CD4-positive, CD25-positive, alpha-beta regulatory T cell (primary cell): ENCODE measurements around the gene PLEKHM3. TPM values are rescaled to one million over a fixed set of nuclear protein-coding genes. Genes with fewer than 3 reads are reported as not detected.

Source experiments
- ATAC-seq, 2 donors: fragments of 150-1000 bp; cut with Tn5 transposase; one replicate each; pipeline ENCODE4 v1.10.0; 2021; ENCODE audit warnings: low read depth in 2 of 2, moderate number of reproducible peaks in 2 of 2, moderate library complexity in 1 of 2
- DNase-seq, 3 donors: peaks; one replicate each; pipeline versions ENCODE4 v3.0.0 to v3.0.0-alpha.2; 2012 to 2022; ENCODE audit warnings: mixed read lengths in 1 of 3
- H3K27ac ChIP-seq: one replicate; pipeline ENCODE4 v1.7.0; 2013; ENCODE audit warnings: mild to moderate bottlenecking, low read length; ENCODE audit not compliant: insufficient read depth, poor library complexity, severe bottlenecking
- H3K27me3 ChIP-seq: one replicate; pipeline ENCODE4 v1.7.0; 2013; ENCODE audit warnings: low read length; ENCODE audit not compliant: control insufficient read depth, insufficient read depth
- H3K36me3 ChIP-seq: one replicate; pipeline ENCODE4 v1.7.0; 2013; ENCODE audit warnings: mild to moderate bottlenecking, low read length, moderate library complexity; ENCODE audit not compliant: control insufficient read depth, insufficient read depth
- H3K4me1 ChIP-seq: 2 replicates; pipeline ENCODE4 v1.7.0; 2013; ENCODE audit warnings: mild to moderate bottlenecking, low read length; ENCODE audit not compliant: insufficient read depth, control insufficient read depth, poor library complexity, severe bottlenecking
- H3K4me3 ChIP-seq: one replicate; pipeline ENCODE4 v1.7.0; 2013; ENCODE audit warnings: low read depth, mild to moderate bottlenecking, low read length, moderate library complexity
- H3K9me3 ChIP-seq, 2 experiments: 1 replicate in 1 of 2; 2 replicates in 1 of 2; pipeline ENCODE4 v1.7.0; 2013; ENCODE audit warnings: low read length in 2 of 2, mild to moderate bottlenecking in 1 of 2, moderate library complexity in 1 of 2; ENCODE audit not compliant: control insufficient read depth in 2 of 2
- H3K27ac Mint-ChIP-seq, 3 donors: one replicate each; pipeline ENCODE4 v1.8.0; 2020 to 2022; ENCODE audit warnings: mild to moderate bottlenecking in 3 of 3, mixed read lengths in 3 of 3, moderate library complexity in 2 of 3
- H3K27me3 Mint-ChIP-seq: one replicate; pipeline ENCODE4 v1.8.0; 2022; ENCODE audit warnings: mild to moderate bottlenecking, mixed read lengths
- H3K36me3 Mint-ChIP-seq: one replicate; pipeline ENCODE4 v1.8.0; 2020; ENCODE audit warnings: mixed read lengths
- H3K4me1 Mint-ChIP-seq, 4 donors: one replicate each; pipeline ENCODE4 v1.8.0; 2020 to 2022; ENCODE audit warnings: mixed read lengths in 4 of 4, mild to moderate bottlenecking in 1 of 4
- H3K4me3 Mint-ChIP-seq, 4 donors: one replicate each; pipeline ENCODE4 v1.8.0; 2020 to 2022; ENCODE audit warnings: mild to moderate bottlenecking in 4 of 4, mixed read lengths in 4 of 4, moderate library complexity in 3 of 4
- H3K9me3 Mint-ChIP-seq, 7 donors: one replicate each; pipeline ENCODE4 v1.8.0; 2020 to 2022; ENCODE audit warnings: mixed read lengths in 7 of 7, mild to moderate bottlenecking in 3 of 7, moderate library complexity in 2 of 7
- polyA plus RNA-seq, 4 donors: library from polyadenylated mRNA; unstranded; fragments of 300-500 nt; fragmentation: Illumina TruSeq; gene quantifications; one replicate each; pipeline ENCODE4 v1.2.3, GENCODE V29; 2021
- total RNA-seq: library from RNA; stranded (reverse); gene quantifications from one replicate; pipeline ENCODE4 v1.2.3, GENCODE V29; 2022

PLEKHM3 gene
- total and polyA plus RNA-seq, 5 donors from 2014 or later, result 2.7 to 15.1 (median 3.4) TPM

DNA sequence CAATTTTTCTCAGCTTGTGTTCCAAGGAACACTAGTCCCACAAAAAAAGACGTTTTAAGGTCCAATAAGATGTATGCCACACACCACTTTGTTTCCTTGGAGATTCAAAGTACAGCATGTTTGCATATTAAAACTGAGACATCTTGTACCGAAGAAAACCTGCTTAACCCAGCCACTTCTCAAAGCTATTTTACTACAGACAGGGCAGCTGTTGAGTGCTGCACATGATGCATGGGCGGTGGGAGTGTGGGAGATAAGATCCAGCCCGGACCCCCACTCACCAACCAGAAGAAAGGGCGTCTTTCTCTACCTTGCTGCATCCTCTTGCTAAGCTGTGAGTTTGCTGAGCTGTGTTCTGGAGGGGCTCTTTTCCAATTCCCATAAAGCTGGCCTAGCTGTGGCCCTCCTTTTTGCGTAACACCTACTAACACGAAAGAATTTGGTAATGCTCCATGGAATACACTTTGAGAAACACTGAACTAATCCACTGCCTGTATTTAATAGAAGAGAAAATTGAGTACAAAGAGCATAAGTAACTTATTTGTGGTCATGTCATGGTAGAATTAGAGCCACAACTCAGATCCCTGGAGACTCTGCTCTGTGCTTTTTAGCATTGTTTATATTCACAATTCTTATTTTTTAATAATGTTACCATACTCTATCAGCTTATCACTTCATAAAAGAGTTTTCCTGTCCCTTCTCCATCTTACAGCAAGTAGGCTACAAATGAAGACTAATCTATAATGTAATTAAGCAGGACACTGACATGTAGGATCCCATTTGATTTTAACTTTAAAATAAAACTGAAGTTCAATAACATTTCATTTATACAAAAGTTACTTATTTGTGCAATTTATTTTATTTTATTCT, 90.0 kb downstream of the PLEKHM3 start:
- H3K36me3 ChIP-seq, result peaks cover 5% of the 10 kb centered on the region
- no peak overlapping the region for H3K27ac ChIP-seq
- H3K27me3 ChIP-seq, result no peaks in the 10 kb centered on the region
- H3K36me3 Mint-ChIP-seq, result peaks cover 15% of the 10 kb centered on the region
- no peaks in the 10 kb centered on the region for H3K27me3 Mint-ChIP-seq
- no peaks in the 10 kb centered on the region for H3K9me3 ChIP-seq
- no peak overlapping the region for H3K4me3 ChIP-seq
- no peaks in the 10 kb centered on the region for H3K4me1 ChIP-seq
- DNase-seq (no peak), ATAC-seq (no peak)
- H3K4me3 Mint-ChIP-seq, result no peak overlapping the region
- no peaks in the 10 kb centered on the region for H3K9me3 Mint-ChIP-seq
- H3K27ac Mint-ChIP-seq, result no peak overlapping the region
- peaks cover 0 to 16% (median 2%) of the 10 kb centered on the region in 4 donors for H3K4me1 Mint-ChIP-seq

DNA sequence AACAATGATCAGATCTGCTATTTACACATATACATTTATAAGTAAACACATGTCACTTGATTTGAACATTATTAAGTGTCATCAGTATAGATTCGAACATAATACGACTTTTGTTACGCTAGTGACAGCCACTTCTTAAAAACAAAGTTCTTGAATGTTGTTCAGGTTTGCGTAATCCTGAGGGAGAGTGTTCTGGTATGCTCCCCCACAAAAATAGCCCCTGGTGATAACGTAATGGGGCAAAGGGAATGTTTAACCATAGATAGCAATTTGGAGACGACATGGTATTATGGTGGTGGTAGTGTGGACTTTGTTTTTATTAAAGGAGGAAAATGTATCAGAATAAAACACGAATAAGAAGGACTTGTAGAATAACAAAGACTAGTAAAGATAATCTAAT, 90.6 kb downstream of the PLEKHM3 start:
- no peak for DNase-seq
- no peak overlapping the region for H3K4me3 Mint-ChIP-seq
- peaks cover 16% of the 10 kb centered on the region for H3K36me3 Mint-ChIP-seq
- no peaks in the 10 kb centered on the region for H3K9me3 Mint-ChIP-seq
- Histone ChIP-seq H3K27me3 (no peaks in the 10 kb centered on the region), H3K9me3 (no peaks in the 10 kb centered on the region), H3K36me3 (peaks cover 10% of the 10 kb centered on the region), H3K27ac (no peak overlapping the region), H3K4me1 (no peaks in the 10 kb centered on the region), H3K4me3 (no peak overlapping the region)
- H3K27ac Mint-ChIP-seq, result no peak overlapping the region
- ATAC-seq, result no peak
- H3K4me1 Mint-ChIP-seq, result peaks cover 0 to 16% (median 1%) of the 10 kb centered on the region in 4 donors
- H3K27me3 Mint-ChIP-seq, result no peaks in the 10 kb centered on the region

- H3K36me3 Mint-ChIP-seq, result peaks cover 12% of the 10 kb centered on the region
- H3K4me1 Mint-ChIP-seq, result peaks cover 0 to 14% (median 2%) of the 10 kb centered on the region in 4 donors
- Histone ChIP-seq H3K27me3 (no peaks in the 10 kb centered on the region), H3K9me3 (no peaks in the 10 kb centered on the region), H3K4me3 (no peak overlapping the region), H3K4me1 (no peaks in the 10 kb centered on the region), H3K36me3 (peaks cover 11% of the 10 kb centered on the region), H3K27ac (no peak overlapping the region)
- no peak overlapping the region for H3K4me3 Mint-ChIP-seq
- ATAC-seq (no peak), DNase-seq (no peak)
- no peak overlapping the region for H3K27ac Mint-ChIP-seq
- no peaks in the 10 kb centered on the region for H3K9me3 Mint-ChIP-seq
- no peaks in the 10 kb centered on the region for H3K27me3 Mint-ChIP-seq
Observed at GRCh38 chr2:207933396-207934065, 91.8 kb downstream of the PLEKHM3 start.

DNA sequence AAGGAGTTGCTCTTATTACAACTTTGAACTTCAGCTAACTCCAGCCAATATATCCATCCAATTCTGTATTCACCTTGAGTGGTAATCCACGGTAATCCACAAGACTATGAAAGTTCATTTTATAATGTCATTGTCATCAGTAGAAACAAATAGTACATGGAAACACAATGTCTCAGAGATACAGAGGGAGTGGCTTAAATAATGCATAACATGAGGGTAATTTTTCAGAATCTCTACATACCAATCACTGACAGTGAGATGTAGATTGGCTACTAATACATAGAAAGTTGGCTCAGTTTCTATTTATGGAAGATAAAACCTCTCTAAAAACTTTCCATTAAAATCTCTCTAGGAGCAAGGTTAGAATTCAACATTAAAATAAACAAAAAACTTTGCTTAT, 93.2 kb downstream of the PLEKHM3 start:
- no peaks in the 10 kb centered on the region for H3K27me3 Mint-ChIP-seq
- no peak for DNase-seq

GRCh38 chr2:207930747-207931146, 94.6 kb downstream of the PLEKHM3 start:
- Mint-ChIP-seq H3K36me3 (peaks cover 25% of the 10 kb centered on the region), H3K4me1 (peaks cover 0 to 10% (median 3%) of the 10 kb centered on the region in 4 donors), H3K27ac (no peak overlapping the region), H3K27me3 (no peaks in the 10 kb centered on the region), H3K4me3 (no peak overlapping the region), H3K9me3 (no peaks in the 10 kb centered on the region)
- DNase-seq, result no peak
- Histone ChIP-seq H3K9me3 (no peaks in the 10 kb centered on the region), H3K4me1 (no peaks in the 10 kb centered on the region), H3K36me3 (peaks cover 18% of the 10 kb centered on the region), H3K27ac (no peak overlapping the region), H3K4me3 (no peak overlapping the region), H3K27me3 (no peaks in the 10 kb centered on the region)
- ATAC-seq, result no peak

More for the DNA sequence above, 93.2 kb downstream of the PLEKHM3 start:
- Histone ChIP-seq H3K27ac (no peak overlapping the region), H3K4me1 (no peaks in the 10 kb centered on the region), H3K9me3 (no peaks in the 10 kb centered on the region), H3K36me3 (peaks cover 11% of the 10 kb centered on the region), H3K27me3 (no peaks in the 10 kb centered on the region), H3K4me3 (no peak overlapping the region)
- no peak for ATAC-seq
- Mint-ChIP-seq H3K4me1 (peaks cover 0 to 14% (median 2%) of the 10 kb centered on the region in 4 donors), H3K36me3 (peaks cover 12% of the 10 kb centered on the region), H3K4me3 (no peak overlapping the region), H3K9me3 (no peaks in the 10 kb centered on the region), H3K27ac (no peak overlapping the region)

DNA sequence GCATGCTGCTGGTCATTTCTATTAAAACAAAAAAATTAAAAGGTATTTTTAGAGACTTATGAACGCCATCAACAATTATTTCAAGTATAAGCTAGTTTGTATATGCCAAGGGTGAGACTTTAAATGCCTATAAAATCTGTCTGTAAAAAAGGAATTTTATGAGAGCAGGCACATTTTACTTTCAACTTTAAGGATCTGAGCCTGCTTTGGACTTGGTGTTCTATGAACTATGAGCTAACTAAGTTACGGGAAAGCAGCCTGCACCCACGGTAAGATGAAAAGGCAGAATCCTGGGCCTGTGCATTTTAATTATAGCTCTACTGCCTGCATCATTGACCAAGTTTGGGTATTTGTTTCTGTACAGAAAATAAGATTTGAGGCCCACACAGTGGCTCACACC, 95.4 kb downstream of the PLEKHM3 start:
- Histone ChIP-seq H3K9me3 (no peaks in the 10 kb centered on the region), H3K36me3 (peaks cover 25% of the 10 kb centered on the region), H3K27me3 (no peaks in the 10 kb centered on the region), H3K4me1 (no peaks in the 10 kb centered on the region), H3K4me3 (no peak overlapping the region), H3K27ac (no peak overlapping the region)
- no peak for ATAC-seq
- DNase-seq, result no peak
- H3K27ac Mint-ChIP-seq, result no peak overlapping the region
- peaks cover 0 to 8% (median 4%) of the 10 kb centered on the region in 4 donors for H3K4me1 Mint-ChIP-seq
- H3K27me3 Mint-ChIP-seq, result no peaks in the 10 kb centered on the region
- H3K36me3 Mint-ChIP-seq, result peaks cover 31% of the 10 kb centered on the region
- no peak overlapping the region for H3K4me3 Mint-ChIP-seq
- H3K9me3 Mint-ChIP-seq, result no peaks in the 10 kb centered on the region

- no peaks in the 10 kb centered on the region for H3K27me3 ChIP-seq
- no peaks in the 10 kb centered on the region for H3K9me3 Mint-ChIP-seq
- H3K36me3 Mint-ChIP-seq, result peaks cover 34% of the 10 kb centered on the region
Observed at GRCh38 chr2:207928079-207928478, 97.2 kb downstream of the PLEKHM3 start.

More at GRCh38 chr2:207928079-207928478, 97.2 kb downstream of the PLEKHM3 start:
- H3K4me3 ChIP-seq, result no peak overlapping the region
- no peak for DNase-seq
- no peaks in the 10 kb centered on the region for H3K4me1 ChIP-seq
- no peak for ATAC-seq
- H3K36me3 ChIP-seq, result peaks cover 25% of the 10 kb centered on the region
- H3K27me3 Mint-ChIP-seq, result no peaks in the 10 kb centered on the region
- no peak overlapping the region for H3K27ac Mint-ChIP-seq
- H3K4me3 Mint-ChIP-seq, result no peak overlapping the region
- no peak overlapping the region for H3K27ac ChIP-seq
- H3K4me1 Mint-ChIP-seq, result peaks cover 0 to 8% (median 4%) of the 10 kb centered on the region in 4 donors
- no peaks in the 10 kb centered on the region for H3K9me3 ChIP-seq
